Mesendoderm (in vitro differentiated cells): ENCODE results near the gene STOML1.
A peak's percentile ranks its signal among the peaks of the same experiment; 100 is the strongest.

Source experiments
- DNase-seq: peaks from one replicate; pipeline ENCODE4 v3.0.0; 2013
- H2AK5ac ChIP-seq: 2 replicates; pipeline ENCODE4 v1.6.1; 2013; ENCODE audit warnings: low read length, inconsistent platforms
- H2BK120ac ChIP-seq: 2 replicates; pipeline ENCODE4 v1.6.1; 2013; ENCODE audit warnings: low read depth, mild to moderate bottlenecking, low read length, moderate library complexity, mixed read lengths
- H2BK15ac ChIP-seq: replicated peaks from 2 replicates; pipeline ENCODE4 v1.6.1; 2013; ENCODE audit warnings: low read depth, mild to moderate bottlenecking, moderate library complexity
- H2BK5ac ChIP-seq: 2 replicates; pipeline ENCODE4 v1.6.1; 2013; ENCODE audit warnings: low read length, inconsistent platforms
- H3K18ac ChIP-seq: 2 replicates; pipeline ENCODE4 v1.6.1; 2013; ENCODE audit warnings: mild to moderate bottlenecking, low read length, mixed read lengths
- H3K23ac ChIP-seq: one replicate; pipeline ENCODE4 v1.6.1; 2013; ENCODE audit warnings: low read length
- H3K27ac ChIP-seq: 2 replicates; pipeline ENCODE4 v1.5.1; 2013; ENCODE audit warnings: low read depth, mild to moderate bottlenecking, inconsistent platforms, low read length, moderate library complexity
- H3K27me3 ChIP-seq: 2 replicates; pipeline ENCODE4 v1.6.1; 2013; ENCODE audit warnings: low read length, control low read depth, mild to moderate bottlenecking, inconsistent platforms; ENCODE audit not compliant: insufficient read depth, poor library complexity
- H3K36me3 ChIP-seq: 2 replicates; pipeline ENCODE4 v1.6.1; 2013; ENCODE audit warnings: low read length, inconsistent platforms; ENCODE audit not compliant: control insufficient read depth, insufficient read depth
- H3K4ac ChIP-seq: one replicate; pipeline ENCODE4 v1.6.1; 2013; ENCODE audit warnings: low read depth, mild to moderate bottlenecking, low read length, moderate library complexity
- H3K4me1 ChIP-seq: 2 replicates; pipeline ENCODE4 v1.6.1; 2013; ENCODE audit warnings: low read depth, low read length, inconsistent platforms; ENCODE audit not compliant: control insufficient read depth
- H3K4me2 ChIP-seq: 2 replicates; pipeline ENCODE4 v1.6.1; 2013; ENCODE audit warnings: low read length
- H3K4me3 ChIP-seq: 2 replicates; pipeline ENCODE4 v1.5.1; 2013; ENCODE audit warnings: mild to moderate bottlenecking, low read length
- H3K56ac ChIP-seq: one replicate; pipeline ENCODE4 v1.6.1; 2013; ENCODE audit warnings: low read length
- H3K79me1 ChIP-seq: 2 replicates; pipeline ENCODE4 v1.6.1; 2013; ENCODE audit warnings: low read length, inconsistent platforms
- H3K79me2 ChIP-seq: 2 replicates; pipeline ENCODE4 v1.6.1; 2013; ENCODE audit warnings: mild to moderate bottlenecking, low read length; ENCODE audit not compliant: control insufficient read depth, insufficient read depth
- H3K9ac ChIP-seq: 2 replicates; pipeline ENCODE4 v1.6.1; 2013; ENCODE audit warnings: low read length, inconsistent platforms
- H4K5ac ChIP-seq: one replicate; pipeline ENCODE4 v1.6.1; 2013; ENCODE audit warnings: low read length
- H4K8ac ChIP-seq: one replicate; pipeline ENCODE4 v1.6.1; 2013; ENCODE audit warnings: low read depth, mild to moderate bottlenecking, control low read depth, low read length, moderate library complexity
- WGBS: extraction: QIAGEN DNeasy Blood & Tissue Kit; methylation state at CpG from one replicate; pipeline ENCODE4 v1.1.7; 2013; ENCODE audit warnings: low lambda C conversion rate, missing lambda C conversion rate; ENCODE audit not compliant: insufficient coverage; ENCODE audit errors: extremely low coverage; 5-methylcytosine and 5-hydroxymethylcytosine counted together

STOML1 gene

DNA sequence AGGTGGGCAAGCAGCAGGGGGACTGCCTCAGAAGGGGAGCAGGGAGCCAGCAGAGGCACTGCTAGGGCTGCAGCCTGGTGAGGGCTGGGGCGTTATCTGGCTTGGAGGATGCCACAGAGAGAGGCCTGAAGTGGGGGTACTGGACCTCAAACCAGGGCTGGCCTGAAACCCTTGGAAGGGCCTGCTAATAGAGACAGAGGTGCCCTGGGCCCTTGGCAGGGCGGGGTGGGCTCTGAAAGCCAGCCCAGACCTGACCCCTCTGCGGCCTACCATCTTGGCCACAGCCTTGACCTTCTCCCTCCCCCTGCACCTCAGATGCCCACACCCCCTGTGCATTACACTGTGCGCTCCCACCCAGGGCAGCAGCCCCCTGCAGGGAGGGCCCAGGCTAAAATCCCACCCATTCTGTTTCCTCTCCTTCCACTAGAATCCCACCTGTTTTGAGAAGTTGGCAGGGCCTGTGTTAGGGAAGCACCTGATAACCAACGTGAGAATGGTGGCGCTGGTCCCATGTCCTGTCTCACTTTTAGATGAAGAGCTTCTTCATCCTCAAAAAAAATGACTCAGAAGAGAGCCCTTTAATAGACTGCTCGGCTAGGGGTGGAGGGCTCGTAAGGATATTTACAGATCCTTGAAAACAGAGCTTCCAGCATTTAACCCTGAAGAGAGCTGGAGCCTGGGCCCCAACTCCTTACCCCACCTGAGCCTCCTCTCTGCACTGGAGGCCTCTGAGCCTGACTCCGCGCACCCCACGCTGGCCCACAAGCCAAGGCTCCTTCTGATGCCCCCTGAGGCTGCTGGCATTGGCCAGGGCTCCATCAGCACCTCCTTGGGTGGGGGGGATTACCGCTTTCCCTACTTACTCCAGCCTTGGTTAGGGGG lies 36.0 kb downstream of the STOML1 start:
- Histone ChIP-seq H4K8ac (no peak overlapping the region), H3K9ac (no peak overlapping the region), H3K36me3 (no peaks in the 10 kb centered on the region), H3K4ac (no peak overlapping the region), H3K27me3 (no peaks in the 10 kb centered on the region), H3K4me3 (no peak overlapping the region), H3K4me1 (peaks cover 4% of the 10 kb centered on the region), H3K18ac (no peak overlapping the region), H4K5ac (no peak overlapping the region), H3K4me2 (no peak overlapping the region), H3K23ac (no peak overlapping the region), H3K27ac (no peak overlapping the region), H2BK15ac (no peak overlapping the region), H2BK5ac (no peak overlapping the region), H3K79me1 (no peaks in the 10 kb centered on the region), H2AK5ac (no peak overlapping the region), H3K79me2 (no peaks in the 10 kb centered on the region), H2BK120ac (no peak overlapping the region), H3K56ac (no peak overlapping the region)
- no peak for DNase-seq
- no CpG with 5 or more reads among the region's 12 CpGs for WGBS

DNA sequence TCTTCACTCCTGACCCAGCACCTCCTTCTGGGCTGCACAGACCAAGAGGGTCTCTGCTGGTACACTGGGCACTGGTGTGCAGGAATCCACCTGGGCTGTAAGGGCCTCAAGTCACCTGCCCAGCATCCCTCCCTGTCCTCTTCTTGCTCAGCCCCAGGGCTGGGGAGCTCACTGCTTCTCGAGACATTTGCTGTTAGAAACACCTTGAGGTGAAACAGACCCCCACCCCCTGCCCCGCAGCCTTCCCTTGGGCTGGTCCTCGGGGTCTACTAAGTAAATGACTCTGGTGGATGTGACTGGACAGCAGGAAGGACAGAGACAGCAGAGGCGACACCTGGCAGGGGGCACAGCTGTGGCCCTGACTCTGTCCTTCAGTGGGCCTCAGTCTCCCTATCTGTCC lies 36.8 kb downstream of the STOML1 start:
- Histone ChIP-seq H3K27me3 (no peaks in the 10 kb centered on the region), H3K18ac (no peak overlapping the region), H3K79me1 (no peaks in the 10 kb centered on the region), H2AK5ac (no peak overlapping the region), H3K4me1 (peaks cover 4% of the 10 kb centered on the region), H3K27ac (no peak overlapping the region), H4K5ac (no peak overlapping the region), H3K79me2 (no peaks in the 10 kb centered on the region), H3K4me3 (no peak overlapping the region), H3K4ac (no peak overlapping the region), H3K9ac (no peak overlapping the region), H4K8ac (no peak overlapping the region), H3K4me2 (no peak overlapping the region), H3K23ac (no peak overlapping the region), H3K36me3 (no peaks in the 10 kb centered on the region), H2BK15ac (no peak overlapping the region), H2BK120ac (no peak overlapping the region), H3K56ac (no peak overlapping the region), H2BK5ac (no peak overlapping the region)
- no peak for DNase-seq
- no CpG with 5 or more reads among the region's 4 CpGs for WGBS

DNA sequence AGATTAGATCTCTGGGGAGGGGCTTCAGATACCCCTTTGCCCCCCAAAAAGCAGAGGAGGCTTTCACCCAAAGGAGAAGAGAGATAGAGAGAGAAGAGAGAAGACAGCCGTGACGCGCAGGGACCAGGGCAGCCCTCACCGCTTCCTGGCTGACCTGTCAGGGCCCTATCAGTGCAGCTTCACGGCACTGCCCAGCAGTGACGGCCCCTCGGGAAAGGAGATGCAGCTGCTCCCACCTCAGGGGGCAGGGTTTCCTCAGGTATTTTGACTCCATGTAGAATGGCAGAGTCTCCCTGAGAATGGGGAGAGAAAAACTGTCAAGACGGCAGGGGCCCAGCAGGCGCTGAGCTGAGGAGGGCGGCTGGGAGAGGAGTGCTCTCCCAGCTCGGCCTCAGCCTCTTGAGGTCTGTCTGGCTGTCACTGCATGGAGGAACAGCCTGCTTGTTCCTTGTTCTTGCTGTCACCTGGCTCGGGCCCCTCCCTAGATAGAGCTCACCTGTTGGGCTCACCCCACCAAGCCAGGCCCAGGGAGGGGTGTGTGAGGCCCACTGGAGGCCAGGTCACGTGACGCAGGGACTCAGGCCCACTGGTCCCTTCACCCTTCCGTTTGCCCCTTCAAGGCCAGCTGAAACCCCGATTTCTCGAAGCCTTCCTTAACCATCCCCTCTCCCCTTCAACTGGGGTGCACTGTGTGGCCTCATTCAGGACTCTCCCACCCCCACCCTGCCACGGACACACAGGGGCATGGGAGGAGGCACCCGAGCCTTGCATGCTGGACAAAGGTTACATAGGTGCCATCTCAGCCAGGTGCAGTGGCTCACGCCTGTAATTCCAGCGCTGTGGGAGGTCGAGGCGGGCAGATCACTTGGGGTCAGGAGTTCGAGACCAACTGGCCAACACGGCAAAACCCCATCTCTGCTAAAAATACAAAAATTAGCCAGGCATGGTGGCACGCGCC lies 37.6 kb downstream of the STOML1 start:
- no peak for DNase-seq
- H3K27ac ChIP-seq = no peak overlapping the region
- no peak overlapping the region for H3K4me3 ChIP-seq
- H3K4ac ChIP-seq = no peak overlapping the region
- no peak overlapping the region for H4K8ac ChIP-seq
- no peak overlapping the region for H2BK5ac ChIP-seq
- WGBS = no CpG with 5 or more reads among the region's 27 CpGs
- no peak overlapping the region for H2BK15ac ChIP-seq
- H3K36me3 ChIP-seq = no peaks in the 10 kb centered on the region
- no peak overlapping the region for H2AK5ac ChIP-seq
- no peak overlapping the region for H3K18ac ChIP-seq
- H2BK120ac ChIP-seq = no peak overlapping the region
- H3K4me2 ChIP-seq = no peak overlapping the region
- H3K9ac ChIP-seq = no peak overlapping the region
- no peaks in the 10 kb centered on the region for H3K27me3 ChIP-seq
- no peak overlapping the region for H3K56ac ChIP-seq
- peaks cover 4% of the 10 kb centered on the region for H3K4me1 ChIP-seq
- H3K79me2 ChIP-seq = no peaks in the 10 kb centered on the region
- no peaks in the 10 kb centered on the region for H3K79me1 ChIP-seq
- H4K5ac ChIP-seq = no peak overlapping the region
- H3K23ac ChIP-seq = no peak overlapping the region

GRCh38 chr15:73952913-73953750 lies 39.0 kb downstream of the STOML1 start:
- no peak for DNase-seq

GRCh38 chr15:73952171-73952912 lies 39.8 kb downstream of the STOML1 start:
- Histone ChIP-seq H4K5ac (no peak overlapping the region), H3K4ac (no peak overlapping the region), H3K56ac (peak overlapping the region; percentile 71), H3K18ac (no peak overlapping the region), H3K27ac (no peak overlapping the region), H3K23ac (no peak overlapping the region), H2AK5ac (no peak overlapping the region), H3K4me1 (peaks cover 4% of the 10 kb centered on the region), H3K4me2 (no peak overlapping the region), H4K8ac (no peak overlapping the region), H3K79me2 (no peaks in the 10 kb centered on the region), H2BK15ac (no peak overlapping the region), H2BK120ac (no peak overlapping the region), H2BK5ac (no peak overlapping the region), H3K79me1 (no peaks in the 10 kb centered on the region), H3K4me3 (no peak overlapping the region), H3K27me3 (no peaks in the 10 kb centered on the region), H3K36me3 (no peaks in the 10 kb centered on the region), H3K9ac (no peak overlapping the region)
- no CpG with 5 or more reads among the region's 21 CpGs for WGBS
- DNase-seq = no peak

More at GRCh38 chr15:73952913-73953750, 39.0 kb downstream of the STOML1 start:
- Histone ChIP-seq H3K4ac (no peak overlapping the region), H3K4me1 (peaks cover 4% of the 10 kb centered on the region), H3K9ac (no peak overlapping the region), H2BK5ac (no peak overlapping the region), H3K27ac (no peak overlapping the region), H3K4me3 (no peak overlapping the region), H3K79me1 (no peaks in the 10 kb centered on the region), H3K36me3 (no peaks in the 10 kb centered on the region), H2BK120ac (no peak overlapping the region), H3K27me3 (no peaks in the 10 kb centered on the region), H3K4me2 (no peak overlapping the region), H4K5ac (no peak overlapping the region), H3K23ac (no peak overlapping the region), H4K8ac (no peak overlapping the region), H3K56ac (no peak overlapping the region), H3K79me2 (no peaks in the 10 kb centered on the region), H3K18ac (no peak overlapping the region), H2BK15ac (no peak overlapping the region), H2AK5ac (no peak overlapping the region)
- no CpG with 5 or more reads among the region's 10 CpGs for WGBS
